ENCODE results near the gene HORMAD1. TPM values are rescaled to one million over a fixed set of nuclear protein-coding genes. Genes with fewer than 3 reads are reported as not detected.

HORMAD1 gene
- total and polyA plus RNA-seq, 2 donors (not counting 3 experiments of a cell fraction or from before 2014, with no cell fraction given): not detected

- dilution Hi-C loops (cut with MboI; ENCODE audit: extremely low pct_ligation_motif_present, low sequenced_read_pairs) (no loop called here), intact Hi-C loops (cut with micrococcal nuclease) (loop anchor here (1.0 to 2.0 kb wide), 4 partner anchors 68 to 136 kb away; partner anchors contain the start of genes CTSS and MCL1)
- H3K79me2 ChIP-seq (ENCODE audit: control insufficient read depth, insufficient read depth, low read length): peaks cover 10% of the 10 kb centered on the region
- no peaks in the 10 kb centered on the region for H3K27me3 ChIP-seq (ENCODE audit: control insufficient read depth in 2 of 2, insufficient read depth in 2 of 2, low read length in 2 of 2)
- CTCF ChIA-PET: interaction anchor here (0.7 to 2.6 kb wide), 14 partner anchors 10 to 225 kb away, joined by 3 to 14 read pairs (median 4); partner anchors contain the start of genes CTSK and FALEC
- peak; percentile 86 for FAIRE-seq
- H4K20me1 ChIP-seq (replicated peaks; ENCODE audit: control insufficient read depth, extremely low read depth, insufficient read depth, low read length): no peaks in the 10 kb centered on the region
- peak; percentile 100 for DNase-seq (ENCODE audit: low read depth, low spot score)
- H3K9me3 ChIP-seq (replicated peaks; ENCODE audit: control insufficient read depth, insufficient read depth, low read length): no peaks in the 10 kb centered on the region
- peak within 1 kb of the TSS; percentile 96 for H3K4me2 ChIP-seq (ENCODE audit: insufficient read depth, low read length)
- H3K27ac ChIP-seq (ENCODE audit: insufficient read depth, low read depth, low read length): peak within 1 kb of the TSS; percentile 57
- TF ChIP-seq EZH2 (IDR thresholded peaks at IDR 0.05; ENCODE audit: borderline replicate concordance, low read depth, low read length, severe bottlenecking) (no peak), CTCF (IDR thresholded peaks at IDR 0.05; ENCODE audit: extremely low read depth in 1 of 2, insufficient read depth in 1 of 2, low read depth in 1 of 2, low read length in 2 of 2) (peak in 1 of 2 donors; percentile 15), POLR2AphosphoS5 (IDR thresholded peaks at IDR 0.05; ENCODE audit: insufficient read depth, low read depth, low read length) (peak; percentile 65), POLR2A (IDR thresholded peaks at IDR 0.05; ENCODE audit: low read depth, low read length) (peak; percentile 73), FOS (IDR thresholded peaks at IDR 0.05; ENCODE audit: borderline replicate concordance, insufficient read depth, low read length) (no peak)
- H2AFZ ChIP-seq (ENCODE audit: low read depth, low read length): peak within 1 kb of the TSS; percentile 77
- POLR2A ChIA-PET: no interaction called here
- no TSS peak for BruUV-seq (replicated peaks)
- peak within 1 kb of the TSS; percentile 82 for H3K9ac ChIP-seq (replicated peaks; ENCODE audit: extremely low read depth, insufficient read depth, low read length)
- H3K36me3 ChIP-seq (ENCODE audit: control insufficient read depth in 2 of 2, extremely low read depth in 1 of 2, insufficient read depth in 2 of 2, low read length in 2 of 2): peaks cover 0 to 5% of the 10 kb centered on the region in 2 experiments
- H3K4me1 ChIP-seq (ENCODE audit: control insufficient read depth, extremely low read depth, insufficient read depth, low read length): peaks cover 28% of the 10 kb centered on the region
- H3K9me1 ChIP-seq (replicated peaks; ENCODE audit: control insufficient read depth, extremely low read depth, insufficient read depth, low read length): no peaks in the 10 kb centered on the region
- peak within 1 kb of the TSS; percentile 72 to 96 (median 87) for H3K4me3 ChIP-seq (replicated peaks in 1 of 3; ENCODE audit: insufficient read depth in 1 of 3, low read depth in 1 of 3, low read length in 3 of 3)
Measured at GRCh38 chr1:150696995-150697927, 23.4 kb downstream of the HORMAD1 start, which contains the start of gene GOLPH3L. Gene GOLPH3L (minus strand): TSS chr1:150697154. CDS start chr1:150694838, 2,316 bp downstream.

Measured in endothelial cell of umbilical vein (primary cell).